Suprapubic skin (tissue), 4 donors: Measurements from ENCODE around the gene SYNE1. TPM values are rescaled to one million over a fixed set of nuclear protein-coding genes. Genes with fewer than 3 reads are reported as not detected.
"Not testable (repeated sequence)": the region's sequence is repeated elsewhere in the genome, so short reads cannot be mapped to it uniquely, and the experiment has no call there.

ENCODE experiments used
- DNase-seq, 2 donors: peaks; one replicate each; pipeline ENCODE4 v3.0.0-alpha.2; 2019; ENCODE audit warnings: low spot score in 2 of 2
- H3K27ac ChIP-seq: fragments of 200-600 bp; sonication (generic); one replicate; pipeline ENCODE4 v1.5.1; 2019
- H3K27me3 ChIP-seq: fragments of 200-600 bp; sonication (generic); one replicate; pipeline ENCODE4 v1.5.1; 2019
- H3K36me3 ChIP-seq: fragments of 200-600 bp; sonication (generic); one replicate; pipeline ENCODE4 v1.5.1; 2019
- H3K4me1 ChIP-seq: fragments of 200-600 bp; sonication (generic); one replicate; pipeline ENCODE4 v1.5.1; 2019
- H3K4me3 ChIP-seq: fragments of 200-600 bp; sonication (generic); one replicate; pipeline ENCODE4 v1.5.1; 2019; ENCODE audit warnings: mild to moderate bottlenecking
- H3K9me3 ChIP-seq: fragments of 200-600 bp; sonication (generic); one replicate; pipeline ENCODE4 v1.5.1; 2019
- CTCF ChIP-seq, 2 donors: fragments of 200-600 bp in 1 of 2; fragments of 450-650 bp in 1 of 2; sonication (generic) in 1 of 2; IDR thresholded peaks; one replicate each; pipeline ENCODE4 v1.5.1; 2016 to 2019; ENCODE audit warnings: antibody characterized with exemption in 2 of 2, mild to moderate bottlenecking in 1 of 2, moderate library complexity in 1 of 2
- EP300 ChIP-seq: sonication (generic); formaldehyde crosslinking; IDR thresholded peaks from one replicate; pipeline ENCODE4 v1.6.1; 2017; ENCODE audit warnings: antibody characterized with exemption
- POLR2A ChIP-seq, 2 donors: fragments of 450-650 bp; IDR thresholded peaks; one replicate each; pipeline ENCODE4 v1.6.1; 2017; ENCODE audit warnings: antibody characterized with exemption in 2 of 2, mild to moderate bottlenecking in 2 of 2, moderate library complexity in 2 of 2
- POLR2AphosphoS5 ChIP-seq, 3 donors: sonication (generic); formaldehyde crosslinking; IDR thresholded peaks; one replicate each; pipeline ENCODE4 v1.6.1; 2017; ENCODE audit warnings: antibody characterized with exemption in 3 of 3
- WGBS: methylation state at CpG from one replicate; pipeline ENCODE4 v1.1.5; 2018; 5-methylcytosine and 5-hydroxymethylcytosine counted together
- total RNA-seq, 4 donors: library from RNA; depleted of rRNA; stranded (reverse); fragments of >200 nt; gene quantifications; one replicate each; pipeline ENCODE4 v1.1.0, GENCODE V29; 2016

SYNE1 gene
- total RNA-seq, 4 donors from 2014 or later, result 105 to 184 (median 132) TPM

GRCh38 chr6:152085451-152085921 is 551.7 kb downstream of the SYNE1 start:
- H3K27me3 ChIP-seq, result no peaks in the 10 kb centered on the region
- peaks cover 3% of the 10 kb centered on the region for H3K4me1 ChIP-seq
- H3K4me3 ChIP-seq, result no peak overlapping the region
- TF ChIP-seq POLR2AphosphoS5 (IDR thresholded peaks at IDR 0.05), result no peak
- no peak for TF ChIP-seq POLR2A (IDR thresholded peaks at IDR 0.05)
- no peak for TF ChIP-seq EP300
- TF ChIP-seq CTCF (IDR thresholded peaks at IDR 0.05), result no peak
- no peak overlapping the region for H3K27ac ChIP-seq
- DNase-seq, result no peak
- 85% methylated on average over 4 of the region's 4 CpGs for WGBS
- no peaks in the 10 kb centered on the region for H3K9me3 ChIP-seq
- H3K36me3 ChIP-seq, result no peaks in the 10 kb centered on the region

DNA sequence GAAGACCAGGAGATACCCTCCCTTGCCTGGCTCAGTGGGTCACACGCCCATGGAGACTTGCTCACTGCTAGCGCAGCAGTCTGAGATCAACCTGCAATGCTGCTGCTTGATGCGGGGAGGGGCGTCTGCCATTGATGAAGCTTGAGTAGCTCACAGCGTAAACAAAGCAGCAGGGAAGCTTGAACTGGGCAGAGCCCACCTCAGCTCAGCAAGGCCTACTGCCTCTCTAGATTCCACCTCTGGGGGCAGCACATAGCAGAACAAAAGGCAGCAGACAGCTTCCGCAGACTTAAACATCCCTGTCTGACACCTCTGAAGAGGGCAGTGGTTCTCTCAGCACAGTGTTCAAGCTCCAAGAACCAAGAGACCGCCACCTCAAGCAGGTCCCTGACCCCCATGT is 558.4 kb downstream of the SYNE1 start:
- Histone ChIP-seq H3K4me1 (no peaks in the 10 kb centered on the region), H3K27me3 (no peaks in the 10 kb centered on the region), H3K27ac (no peak overlapping the region), H3K9me3 (peaks cover 6% of the 10 kb centered on the region), H3K4me3 (no peak overlapping the region), H3K36me3 (no peaks in the 10 kb centered on the region)
- no peak for TF ChIP-seq POLR2A (IDR thresholded peaks at IDR 0.05)
- no peak for TF ChIP-seq POLR2AphosphoS5 (IDR thresholded peaks at IDR 0.05)
- TF ChIP-seq CTCF (IDR thresholded peaks at IDR 0.05), result no peak
- no peak for TF ChIP-seq EP300
- DNase-seq, result no peak
- WGBS, result 85% methylated on average over 6 of the region's 7 CpGs

DNA sequence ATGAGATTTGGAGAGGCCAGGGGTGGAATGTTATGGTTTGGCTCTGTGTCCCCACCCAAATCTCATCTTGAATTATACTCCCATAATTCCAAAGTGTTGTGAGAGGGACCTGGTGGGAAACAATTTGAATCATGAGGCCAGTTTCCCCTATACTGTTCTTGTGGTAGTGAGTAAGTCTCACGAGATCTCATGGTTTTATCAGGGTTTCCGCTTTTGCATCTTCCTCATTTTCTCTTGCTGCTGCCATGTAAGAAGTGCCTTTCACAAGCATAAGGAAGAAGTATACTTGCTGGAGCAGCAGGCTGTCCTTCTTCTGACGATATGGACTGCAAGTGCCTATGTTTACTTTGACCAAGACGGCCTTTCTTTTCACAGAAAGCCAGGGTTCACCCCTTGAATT is 559.2 kb downstream of the SYNE1 start:
- Histone ChIP-seq H3K27ac (no peak overlapping the region), H3K4me3 (no peak overlapping the region), H3K27me3 (no peaks in the 10 kb centered on the region), H3K36me3 (no peaks in the 10 kb centered on the region), H3K4me1 (no peaks in the 10 kb centered on the region), H3K9me3 (peaks cover 6% of the 10 kb centered on the region)
- TF ChIP-seq POLR2AphosphoS5 (IDR thresholded peaks at IDR 0.05) (no peak), POLR2A (IDR thresholded peaks at IDR 0.05) (no peak), EP300 (no peak), CTCF (IDR thresholded peaks at IDR 0.05) (no peak)
- WGBS, result 94% methylated on average over 4 of the region's 4 CpGs
- no peak for DNase-seq

- not testable (repeated sequence) for H3K36me3 ChIP-seq, DNase-seq, H3K9me3 ChIP-seq, H3K4me3 ChIP-seq, H3K4me1 ChIP-seq, H3K27me3 ChIP-seq, H3K27ac ChIP-seq
- WGBS, result 83% methylated on average over 3 of the region's 3 CpGs
These were observed 560.9 kb downstream of the SYNE1 start for GRCh38 chr6:152076242-152076641.

- DNase-seq, result no peak
- TF ChIP-seq EP300, result no peak
- no peak for TF ChIP-seq CTCF (IDR thresholded peaks at IDR 0.05)
- no peak for TF ChIP-seq POLR2AphosphoS5 (IDR thresholded peaks at IDR 0.05)
- no peak for TF ChIP-seq POLR2A (IDR thresholded peaks at IDR 0.05)
- Histone ChIP-seq H3K4me3 (no peak overlapping the region), H3K27me3 (no peaks in the 10 kb centered on the region), H3K36me3 (no peaks in the 10 kb centered on the region), H3K4me1 (no peaks in the 10 kb centered on the region), H3K9me3 (peaks cover 6% of the 10 kb centered on the region), H3K27ac (no peak overlapping the region)
- WGBS, result 95% methylated on average over 3 of the region's 3 CpGs
These were observed 565.3 kb downstream of the SYNE1 start for GRCh38 chr6:152071843-152072242.

Other genes starting within 250 kb of the SYNE1 start
- 1 to 10 TPM; 2.0 to 5.8 (median 3.4) TPM for gene MYCT1, start 60.5 kb upstream of the SYNE1 start, total RNA-seq
- under 1 TPM in 1 of 4 donors, not detected in 3; 0.48 TPM for gene VIP, start 113.4 kb upstream of the SYNE1 start, total RNA-seq